Activated naive CD4-positive, alpha-beta T cell treated with anti-CD3 and anti-CD28 coated beads, Interleukin-2, amount 50 U/mL, for 16 hours (primary cell): ENCODE results near the gene APIP.

Experiments used
- DNase-seq: peaks from one replicate; pipeline ENCODE4 v3.0.0-alpha.2; 2020

APIP gene

GRCh38 chr11:34877375-34877975 is 38.7 kb downstream of the APIP start:
- DNase-seq, result no peak

- DNase-seq, result no peak
Observed at GRCh38 chr11:34874202-34874601, 42.0 kb downstream of the APIP start.

DNA sequence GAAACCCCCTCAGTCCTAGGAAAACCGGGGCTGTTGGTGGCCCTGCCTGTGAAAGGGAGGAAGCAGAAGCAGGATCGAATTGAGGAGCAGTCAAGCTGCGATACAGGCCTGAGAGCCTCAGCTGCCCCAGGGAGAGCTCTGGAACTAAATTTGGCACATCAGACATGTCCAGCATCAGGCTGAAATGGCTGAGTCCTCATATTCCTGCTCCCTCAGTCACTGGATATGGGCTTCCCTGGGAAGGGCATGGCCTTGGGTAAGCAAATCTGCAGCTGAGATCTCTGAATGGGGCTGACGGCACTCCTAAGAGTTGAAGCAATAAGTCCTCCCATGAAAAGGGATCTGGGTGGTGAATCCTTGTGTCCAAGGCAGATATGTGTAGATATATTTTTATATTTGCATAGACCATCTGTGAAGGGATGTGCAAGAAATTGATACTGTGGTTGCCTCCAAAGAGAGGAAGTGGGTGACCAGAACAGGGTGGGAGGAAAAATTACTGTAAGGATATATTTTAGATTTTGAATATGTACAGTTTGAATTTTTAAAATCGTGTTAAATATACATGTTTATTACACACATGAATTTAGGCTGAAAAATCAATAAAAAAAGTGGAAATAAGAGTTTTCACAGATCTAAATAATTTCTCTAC is 45.5 kb downstream of the APIP start:
- DNase-seq, result no peak

- DNase-seq, result no peak
Observed at GRCh38 chr11:34869425-34869824, 46.8 kb downstream of the APIP start.

- no peak for DNase-seq
Observed at GRCh38 chr11:34866375-34866774, 49.8 kb downstream of the APIP start.

DNA sequence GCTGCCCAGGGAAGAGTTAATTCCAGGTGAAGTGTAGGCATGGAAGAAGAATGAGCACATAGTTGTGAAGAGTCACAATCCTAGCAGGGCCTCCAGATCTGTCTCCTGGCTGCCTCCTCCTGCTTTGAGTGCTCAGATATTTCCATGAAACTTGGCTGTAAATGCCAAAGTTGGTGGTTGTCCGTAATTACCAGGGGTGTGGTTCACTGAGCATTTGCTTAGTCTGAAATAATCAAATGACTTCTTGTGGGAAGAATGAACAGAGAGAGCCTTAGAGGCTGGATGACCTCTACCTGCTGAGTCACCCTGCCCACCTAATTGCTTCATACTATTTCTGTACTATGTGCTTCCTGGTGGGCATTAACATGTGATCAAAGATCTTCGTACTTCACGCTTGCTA is 50.9 kb downstream of the APIP start:
- DNase-seq, result no peak

DNA sequence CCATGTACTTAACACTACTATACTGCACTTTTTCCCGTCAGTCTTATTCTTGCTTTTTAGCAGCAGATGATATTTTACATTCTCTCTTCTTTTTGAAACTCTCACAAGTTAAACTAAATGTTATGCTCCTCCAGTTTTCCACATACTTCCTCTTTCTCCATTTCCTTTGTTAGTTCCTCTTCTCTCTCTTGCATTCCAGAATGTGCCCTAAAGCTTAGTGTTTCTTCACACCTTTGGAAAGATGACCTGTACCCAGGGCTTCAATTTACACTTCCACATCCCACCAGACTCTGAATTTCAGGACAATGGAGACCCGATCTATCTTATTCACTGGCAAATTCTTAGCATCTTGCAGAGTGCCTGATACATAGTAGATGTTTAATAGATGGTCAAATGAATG is 51.8 kb downstream of the APIP start:
- no peak for DNase-seq

DNA sequence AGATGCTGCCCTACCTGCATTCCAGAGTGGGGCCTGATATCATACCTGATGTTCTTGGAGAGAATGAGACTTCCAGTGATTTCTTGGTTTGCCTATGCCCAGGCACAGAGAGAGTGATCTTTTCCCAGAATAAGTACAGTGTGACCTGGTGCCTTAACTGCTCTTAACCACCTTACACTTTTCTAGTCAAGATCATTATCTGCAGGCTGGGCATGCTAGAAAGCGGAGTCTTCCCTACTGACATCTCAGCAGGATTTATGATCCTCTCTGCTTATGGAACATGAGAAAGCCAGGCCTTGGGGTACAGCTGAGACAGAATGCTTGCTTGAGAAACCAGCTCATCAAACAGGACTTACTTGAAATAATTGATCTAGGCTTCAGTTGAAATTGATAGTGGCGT is 53.1 kb downstream of the APIP start:
- no peak for DNase-seq

GRCh38 chr11:34860518-34860917 is 55.7 kb downstream of the APIP start:
- no peak for DNase-seq

- DNase-seq, result no peak
Observed at GRCh38 chr11:34860034-34860433, 56.1 kb downstream of the APIP start.

DNA sequence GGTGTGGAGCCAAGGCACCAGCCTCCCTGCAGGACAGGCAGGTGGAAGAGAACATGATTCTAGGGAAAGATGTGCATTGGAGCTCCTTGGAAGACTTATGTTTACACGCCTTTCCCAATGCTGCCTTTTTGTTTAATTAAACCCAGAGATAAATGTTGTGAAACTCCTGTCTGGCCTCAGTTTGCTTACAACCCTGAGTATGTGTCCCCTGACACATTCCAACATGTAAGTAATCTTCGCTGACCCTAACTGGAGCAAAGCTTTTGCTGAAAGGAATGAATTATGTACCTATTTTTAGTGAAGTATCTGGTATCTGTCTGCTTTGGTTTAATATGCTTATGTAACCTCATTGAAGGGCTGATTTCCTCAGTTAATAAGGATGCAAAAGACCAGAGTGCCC is 56.7 kb downstream of the APIP start:
- DNase-seq, result no peak

DNA sequence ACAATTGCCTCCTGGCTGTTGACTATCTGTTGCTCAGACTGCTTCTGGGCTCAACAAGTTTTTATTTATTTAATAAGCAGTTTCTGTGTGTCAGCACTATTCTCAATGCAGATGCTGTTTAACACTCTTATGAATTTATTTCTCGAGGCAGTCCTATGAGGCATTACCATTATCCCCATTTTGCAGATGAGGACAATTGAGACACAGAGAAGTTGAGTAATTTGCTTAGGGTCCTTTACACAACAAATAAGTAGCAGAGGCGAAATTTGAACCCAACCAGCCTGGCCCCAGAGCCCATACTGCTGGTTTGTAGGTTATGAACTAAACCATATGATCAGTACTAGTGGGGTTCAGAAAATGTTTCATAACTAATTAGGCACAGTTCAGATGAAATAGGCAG is 58.7 kb downstream of the APIP start:
- DNase-seq, result no peak

GRCh38 chr11:34856251-34856650 is 59.9 kb downstream of the APIP start:
- DNase-seq, result no peak

- DNase-seq, result no peak
Observed at GRCh38 chr11:34855754-34856095, 60.5 kb downstream of the APIP start.

DNA sequence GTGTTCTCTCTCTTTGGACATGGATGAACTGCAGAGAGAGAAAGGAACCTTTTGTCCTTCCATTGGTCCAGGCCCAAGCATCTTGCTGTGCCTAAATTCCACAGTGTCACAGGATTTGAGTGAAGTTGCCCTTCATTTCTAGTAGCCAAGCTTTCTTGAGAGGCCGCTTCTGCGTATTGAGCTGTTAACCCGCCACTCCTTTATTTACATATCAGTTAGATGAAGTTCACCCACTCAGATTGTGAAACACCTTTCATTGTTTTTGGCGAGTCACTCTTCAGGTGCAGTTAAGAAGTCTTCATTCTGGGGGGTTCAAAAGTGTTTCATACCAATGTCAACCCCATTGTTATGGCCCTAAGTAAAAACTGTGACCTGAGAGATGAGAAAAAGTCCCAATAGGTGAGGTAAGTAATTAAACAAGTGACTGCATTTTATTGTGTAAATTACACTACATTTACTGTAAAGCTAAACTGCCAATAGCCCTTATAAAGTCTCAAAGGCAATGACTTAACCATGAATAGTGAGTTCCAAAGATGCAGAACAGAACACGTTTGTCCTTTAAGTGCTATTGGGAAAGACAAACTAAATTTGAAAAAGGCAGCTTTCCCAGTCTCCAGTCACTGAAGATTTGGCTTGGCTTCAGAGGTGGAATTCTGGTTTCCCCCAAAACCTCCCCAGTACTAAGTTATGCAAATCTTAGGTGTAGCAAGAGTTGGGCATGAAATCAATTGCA is 61.0 kb downstream of the APIP start:
- DNase-seq, result no peak

- DNase-seq, result no peak
Observed at GRCh38 chr11:34851916-34852315, 64.3 kb downstream of the APIP start.

DNA sequence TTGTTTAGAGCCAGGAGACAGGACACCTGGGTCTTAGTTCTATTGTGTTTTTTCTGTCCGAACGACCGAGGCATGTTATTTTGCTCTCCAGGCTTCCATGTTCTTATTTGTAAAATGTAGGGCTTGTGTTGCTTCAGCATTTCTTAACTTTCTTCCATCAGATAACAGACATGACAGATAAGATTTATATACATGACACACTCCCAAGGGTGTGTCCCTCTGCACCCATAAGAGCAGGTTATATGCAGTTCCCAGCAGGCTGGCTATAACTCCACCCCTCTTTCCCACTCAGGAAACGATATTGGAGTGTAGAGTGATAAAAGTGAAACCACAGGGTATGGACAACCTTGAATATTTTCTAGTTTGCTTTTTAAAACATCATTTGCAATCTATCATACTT is 65.8 kb downstream of the APIP start:
- DNase-seq, result no peak

DNA sequence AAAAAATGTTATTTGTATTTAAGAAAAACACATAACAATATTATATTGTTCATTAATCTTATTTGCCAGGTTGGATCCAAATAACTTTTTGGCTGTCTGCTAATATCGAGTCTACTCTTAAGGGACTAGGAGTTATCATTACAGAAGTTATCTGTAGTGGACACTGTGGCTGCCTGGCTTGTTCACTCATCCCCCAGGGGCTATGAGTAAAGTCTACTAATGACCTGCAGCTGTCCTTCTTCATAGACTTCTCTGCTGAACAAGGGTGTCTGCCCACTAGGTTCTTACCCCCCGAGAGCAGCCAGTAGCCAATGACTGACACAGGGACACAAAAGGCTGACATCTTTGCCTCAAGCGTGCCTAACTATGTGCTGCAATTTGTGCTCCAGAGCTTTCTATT is 69.7 kb downstream of the APIP start:
- DNase-seq, result no peak

- no peak for DNase-seq
Observed at GRCh38 chr11:34844463-34845112, 71.6 kb downstream of the APIP start.

DNA sequence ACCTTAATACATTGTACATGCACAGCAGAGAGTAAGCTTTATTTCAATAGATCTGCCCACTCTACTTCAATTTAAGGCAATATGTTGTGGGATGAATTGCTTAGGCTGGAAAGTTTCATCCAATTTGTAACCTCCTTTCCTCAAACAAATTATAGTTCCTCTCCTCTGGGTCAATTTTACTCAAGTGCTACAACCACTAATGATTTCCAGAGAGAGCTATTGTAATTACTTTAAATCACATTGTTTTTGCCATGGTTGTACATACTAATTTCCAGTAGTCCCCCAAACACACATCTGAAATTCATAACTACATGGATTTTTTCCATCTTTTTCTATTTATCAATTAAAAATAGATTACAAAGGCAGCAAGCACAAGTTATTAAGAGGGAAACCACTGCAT is 72.9 kb downstream of the APIP start:
- no peak for DNase-seq

DNA sequence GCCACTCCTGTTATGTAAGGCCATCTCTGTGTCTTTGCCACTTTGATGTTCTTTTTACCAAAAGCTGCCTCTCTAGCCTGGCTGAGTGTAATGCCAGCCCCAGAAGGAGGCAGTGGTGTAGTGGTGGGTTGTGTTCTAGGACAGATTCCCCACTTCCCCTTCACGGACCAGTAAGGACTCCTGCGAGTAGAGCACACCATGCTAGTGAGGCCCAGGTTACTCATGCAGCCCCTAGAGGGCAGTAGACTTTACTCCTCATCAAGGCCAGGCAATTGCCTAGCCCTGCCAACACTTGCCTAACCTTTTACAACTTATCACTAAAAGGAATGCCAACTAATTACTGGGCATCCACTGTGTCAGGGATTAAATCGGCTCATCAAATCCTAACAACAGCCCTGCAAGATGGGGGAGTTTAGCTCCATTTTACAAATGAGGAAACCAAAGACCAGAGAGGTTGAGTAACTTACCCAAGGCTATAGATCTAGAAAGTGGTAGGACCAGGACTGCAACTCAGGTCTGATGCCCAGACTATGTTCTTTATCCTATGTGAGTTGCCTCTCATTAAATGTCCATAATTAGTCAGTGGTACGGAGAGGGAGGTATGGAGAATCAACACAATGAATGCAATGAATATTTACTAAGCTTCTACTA is 75.3 kb downstream of the APIP start:
- no peak for DNase-seq

- DNase-seq, result no peak
Observed at GRCh38 chr11:34839969-34840368, 76.2 kb downstream of the APIP start.
